Ishikawa (cell line): ENCODE measurements around the gene STEAP4.

Experiments
- CEBPB ChIP-seq: IDR thresholded peaks from 2 replicates; pipeline ENCODE4 v1.6.1; 2012
- CREB1 ChIP-seq: IDR thresholded peaks from 2 replicates; pipeline ENCODE4 v1.6.1; 2012; ENCODE audit warnings: low read depth
- EGR1 ChIP-seq: IDR thresholded peaks from 2 replicates; pipeline ENCODE4 v1.6.1; 2012
- EP300 ChIP-seq: IDR thresholded peaks from 2 replicates; pipeline ENCODE4 v1.6.1; 2012; ENCODE audit warnings: borderline replicate concordance
- FOXM1 ChIP-seq: IDR thresholded peaks from 2 replicates; pipeline ENCODE4 v1.6.1; 2012; ENCODE audit warnings: low read depth, borderline replicate concordance
- NFIC ChIP-seq: IDR thresholded peaks from 2 replicates; pipeline ENCODE4 v1.6.1; 2012
- RAD21 ChIP-seq: IDR thresholded peaks from 2 replicates; pipeline ENCODE4 v1.6.1; 2012; ENCODE audit warnings: low read depth
- REST ChIP-seq: IDR thresholded peaks from 2 replicates; pipeline ENCODE4 v1.6.1; 2012; ENCODE audit warnings: low read depth, mild to moderate bottlenecking
- TAF1 ChIP-seq: IDR thresholded peaks from 2 replicates; pipeline ENCODE4 v1.6.1; 2012; ENCODE audit warnings: low read depth, mild to moderate bottlenecking
- TCF12 ChIP-seq: IDR thresholded peaks from 2 replicates; pipeline ENCODE4 v1.6.1; 2012; ENCODE audit warnings: low read depth
- TEAD4 ChIP-seq: IDR thresholded peaks from 2 replicates; pipeline ENCODE4 v1.6.1; 2012
- USF1 ChIP-seq: IDR thresholded peaks from 2 replicates; pipeline ENCODE4 v1.6.1; 2012
- YY1 ChIP-seq: IDR thresholded peaks from 2 replicates; pipeline ENCODE4 v1.6.1; 2012; ENCODE audit warnings: low read depth
- ZBTB7A ChIP-seq: IDR thresholded peaks from 2 replicates; pipeline ENCODE4 v1.6.1; 2012; ENCODE audit warnings: low read depth
- TF ChIP-seq, protein P1 (sequence below): IDR thresholded peaks from 2 replicates; pipeline ENCODE4 v1.6.1; 2012

The STEAP4 gene

GRCh38 chr7:88278881-88279280 lies 27.8 kb downstream of the STEAP4 start:
- TF ChIP-seq CEBPB = peak; percentile 35; the same call in 1 of the 2 replicates
- no peak for TF ChIP-seq NFIC

GRCh38 chr7:88276605-88277153 lies 30.0 kb downstream of the STEAP4 start:
- TF ChIP-seq, protein P1, sequence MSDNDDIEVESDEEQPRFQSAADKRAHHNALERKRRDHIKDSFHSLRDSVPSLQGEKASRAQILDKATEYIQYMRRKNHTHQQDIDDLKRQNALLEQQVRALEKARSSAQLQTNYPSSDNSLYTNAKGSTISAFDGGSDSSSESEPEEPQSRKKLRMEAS = no peak
- TF ChIP-seq EP300 (no peak), TCF12 (no peak), EGR1 (no peak), TEAD4 (no peak), ZBTB7A (no peak), TAF1 (no peak), FOXM1 (no peak)

DNA sequence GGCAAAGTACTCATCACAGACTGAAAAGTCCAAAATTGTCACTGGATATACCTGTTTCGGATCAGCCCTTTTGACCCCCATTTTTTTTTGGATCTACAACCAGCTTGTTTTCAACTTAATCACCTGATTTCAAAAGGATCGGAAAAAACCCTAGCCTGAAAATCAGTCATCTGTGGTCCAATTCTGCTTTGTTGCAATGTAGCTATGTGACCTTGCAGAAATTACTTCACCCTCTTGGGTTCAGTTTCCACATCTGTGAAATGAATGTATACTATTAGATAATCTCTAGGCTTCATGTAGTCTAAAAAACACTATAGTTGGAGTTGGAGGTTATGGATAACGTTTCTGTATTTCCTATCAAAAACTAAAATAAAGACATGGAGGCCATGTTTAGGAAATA lies 37.1 kb downstream of the STEAP4 start:
- no peak for TF ChIP-seq CREB1
- no peak for TF ChIP-seq RAD21
- no peak for TF ChIP-seq EP300
- no peak for TF ChIP-seq CEBPB
- TF ChIP-seq USF1 = no peak
- TF ChIP-seq TEAD4 = no peak
- no peak for TF ChIP-seq YY1
- no peak for TF ChIP-seq ZBTB7A
- TF ChIP-seq TAF1 = no peak
- no peak for TF ChIP-seq REST
- TF ChIP-seq, protein P1 = no peak
- TF ChIP-seq NFIC = no peak
- no peak for TF ChIP-seq FOXM1
- TF ChIP-seq EGR1 = no peak
- no peak for TF ChIP-seq TCF12

DNA sequence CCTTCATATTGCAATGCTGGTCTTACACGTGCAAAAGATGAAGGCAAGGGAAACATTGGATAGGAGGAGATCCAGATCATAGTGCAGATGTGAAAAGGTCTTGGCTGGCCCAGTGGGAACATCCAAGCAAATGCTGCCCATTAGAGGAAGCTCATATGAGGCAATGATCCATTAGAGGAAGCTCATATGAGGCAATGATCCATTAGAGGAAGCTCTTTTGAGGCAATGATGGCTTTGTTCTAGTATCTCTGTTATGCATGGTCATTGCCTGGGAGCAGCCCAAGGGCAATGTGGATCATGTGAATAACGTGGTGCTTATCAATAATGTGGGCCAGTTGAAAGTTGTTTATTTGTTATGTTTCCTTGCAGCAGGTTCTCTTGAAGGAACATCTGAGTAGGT lies 37.8 kb downstream of the STEAP4 start:
- no peak for TF ChIP-seq NFIC
- no peak for TF ChIP-seq TEAD4
- no peak for TF ChIP-seq FOXM1
- no peak for TF ChIP-seq TAF1
- no peak for TF ChIP-seq ZBTB7A
- no peak for TF ChIP-seq EGR1
- TF ChIP-seq USF1 = no peak
- TF ChIP-seq TCF12 = no peak
- TF ChIP-seq CREB1 = no peak
- no peak for TF ChIP-seq RAD21
- no peak for TF ChIP-seq YY1
- TF ChIP-seq, protein P1 = no peak

GRCh38 chr7:88268051-88268450 lies 38.6 kb downstream of the STEAP4 start:
- TF ChIP-seq USF1 (no peak), REST (no peak), RAD21 (no peak), YY1 (no peak), FOXM1 (no peak), TEAD4 (no peak), NFIC (no peak), TAF1 (no peak), EGR1 (no peak), CEBPB (no peak), ZBTB7A (no peak), CREB1 (no peak), TCF12 (no peak), EP300 (no peak)
- TF ChIP-seq, protein P1 = no peak
